Mesenchymal stem cell (in vitro differentiated cells and primary cell): ENCODE data around the gene DEGS2.

Experiments used
- DNase-seq: peaks from one replicate; pipeline ENCODE4 v3.0.0-alpha.2; 2013
- H2AFZ ChIP-seq: one replicate; pipeline ENCODE4 v1.6.1; 2013; ENCODE audit warnings: low read depth, mild to moderate bottlenecking, control low read depth, inconsistent platforms, low read length, moderate library complexity
- H2AK5ac ChIP-seq: 2 replicates; pipeline ENCODE4 v1.6.1; 2013; ENCODE audit warnings: low read length, moderate library complexity, mild to moderate bottlenecking, inconsistent platforms; ENCODE audit not compliant: severe bottlenecking
- H2BK120ac ChIP-seq: one replicate; pipeline ENCODE4 v1.6.1; 2013; ENCODE audit warnings: low read depth, mild to moderate bottlenecking, inconsistent platforms, low read length, moderate library complexity
- H2BK12ac ChIP-seq, 2 experiments: one replicate each; pipeline ENCODE4 v1.6.1; 2013; ENCODE audit warnings: inconsistent platforms in 2 of 2, low read length in 2 of 2, mild to moderate bottlenecking in 2 of 2, moderate library complexity in 2 of 2, control low read depth in 1 of 2
- H2BK15ac ChIP-seq: one replicate; pipeline ENCODE4 v1.6.1; 2013; ENCODE audit warnings: mild to moderate bottlenecking, low read depth, inconsistent platforms; ENCODE audit not compliant: poor library complexity, severe bottlenecking
- H2BK5ac ChIP-seq: 2 replicates; pipeline ENCODE4 v1.6.1; 2013; ENCODE audit warnings: low read depth, mild to moderate bottlenecking, low read length, control low read depth, inconsistent platforms; ENCODE audit not compliant: poor library complexity, severe bottlenecking
- H3K14ac ChIP-seq, 2 experiments: one replicate each; pipeline ENCODE4 v1.6.1; 2013; ENCODE audit warnings: inconsistent platforms in 2 of 2, low read length in 2 of 2, control low read depth in 1 of 2, mild to moderate bottlenecking in 1 of 2, moderate library complexity in 1 of 2
- H3K18ac ChIP-seq, 2 experiments: one replicate each; pipeline ENCODE4 v1.6.1; 2013; ENCODE audit warnings: inconsistent platforms in 2 of 2, low read length in 2 of 2, control low read depth in 1 of 2, low read depth in 1 of 2, mild to moderate bottlenecking in 1 of 2
- H3K23ac ChIP-seq, 2 experiments: one replicate each; pipeline ENCODE4 v1.6.1; 2013; ENCODE audit warnings: inconsistent platforms in 2 of 2, low read length in 2 of 2, mild to moderate bottlenecking in 2 of 2, moderate library complexity in 2 of 2, control low read depth in 1 of 2
- H3K27ac ChIP-seq: 2 replicates; pipeline ENCODE4 v1.5.1; 2013; ENCODE audit warnings: mild to moderate bottlenecking, moderate library complexity, low read length, control low read depth, inconsistent platforms; ENCODE audit not compliant: poor library complexity, severe bottlenecking
- H3K27me3 ChIP-seq, 2 experiments: 2 replicates each; pipeline versions ENCODE4 v1.6.1 to v1.7.0; 2013; ENCODE audit warnings: low read length in 2 of 2, mild to moderate bottlenecking in 2 of 2, moderate library complexity in 2 of 2, control low read depth in 1 of 2, inconsistent platforms in 1 of 2; ENCODE audit not compliant: control insufficient read depth in 1 of 2, insufficient read depth in 1 of 2
- H3K36me3 ChIP-seq, 2 experiments: 2 replicates each; pipeline versions ENCODE4 v1.6.1 to v1.7.0; 2013; ENCODE audit warnings: low read length in 2 of 2, control low read depth in 1 of 2, inconsistent platforms in 1 of 2, low read depth in 1 of 2, mild to moderate bottlenecking in 1 of 2; ENCODE audit not compliant: insufficient read depth in 2 of 2, control insufficient read depth in 1 of 2
- H3K4ac ChIP-seq, 2 experiments: one replicate each; pipeline ENCODE4 v1.6.1; 2013; ENCODE audit warnings: inconsistent platforms in 2 of 2, low read length in 2 of 2, mild to moderate bottlenecking in 2 of 2, moderate library complexity in 2 of 2, control low read depth in 1 of 2, low read depth in 1 of 2
- H3K4me1 ChIP-seq: 2 replicates; pipeline ENCODE4 v1.6.1; 2013; ENCODE audit warnings: low read depth, low read length, control low read depth; ENCODE audit not compliant: control insufficient read depth, insufficient read depth
- H3K4me2 ChIP-seq: 2 replicates; pipeline ENCODE4 v1.6.1; 2013; ENCODE audit warnings: low read length, mild to moderate bottlenecking, inconsistent platforms; ENCODE audit not compliant: poor library complexity, severe bottlenecking
- H3K4me3 ChIP-seq, 2 experiments: 2 replicates each; pipeline versions ENCODE4 v1.5.1 to v1.7.0; 2013; ENCODE audit warnings: low read length in 2 of 2, mild to moderate bottlenecking in 2 of 2, control low read depth in 1 of 2, low read depth in 1 of 2; ENCODE audit not compliant: insufficient read depth in 1 of 2
- H3K79me1 ChIP-seq: replicated peaks from 2 replicates; pipeline ENCODE4 v1.6.1; 2013; ENCODE audit warnings: mild to moderate bottlenecking, control low read depth, low read length, inconsistent platforms; ENCODE audit not compliant: poor library complexity, severe bottlenecking
- H3K9ac ChIP-seq: 2 replicates; pipeline ENCODE4 v1.7.0; 2013; ENCODE audit warnings: mild to moderate bottlenecking, low read length, moderate library complexity
- H3K9me3 ChIP-seq: 2 replicates; pipeline ENCODE4 v1.7.0; 2013; ENCODE audit warnings: mild to moderate bottlenecking, low read length; ENCODE audit not compliant: control insufficient read depth
- H4K8ac ChIP-seq: one replicate; pipeline ENCODE4 v1.6.1; 2013; ENCODE audit warnings: inconsistent platforms, mild to moderate bottlenecking, low read length, moderate library complexity
- H4K91ac ChIP-seq: one replicate; pipeline ENCODE4 v1.6.1; 2013; ENCODE audit warnings: mild to moderate bottlenecking, low read length, inconsistent platforms
- WGBS: methylation state at CpG from one replicate; pipeline ENCODE4 v1.1.7; 2013; ENCODE audit warnings: mixed read lengths; 5-methylcytosine and 5-hydroxymethylcytosine counted together

The DEGS2 gene

DNA sequence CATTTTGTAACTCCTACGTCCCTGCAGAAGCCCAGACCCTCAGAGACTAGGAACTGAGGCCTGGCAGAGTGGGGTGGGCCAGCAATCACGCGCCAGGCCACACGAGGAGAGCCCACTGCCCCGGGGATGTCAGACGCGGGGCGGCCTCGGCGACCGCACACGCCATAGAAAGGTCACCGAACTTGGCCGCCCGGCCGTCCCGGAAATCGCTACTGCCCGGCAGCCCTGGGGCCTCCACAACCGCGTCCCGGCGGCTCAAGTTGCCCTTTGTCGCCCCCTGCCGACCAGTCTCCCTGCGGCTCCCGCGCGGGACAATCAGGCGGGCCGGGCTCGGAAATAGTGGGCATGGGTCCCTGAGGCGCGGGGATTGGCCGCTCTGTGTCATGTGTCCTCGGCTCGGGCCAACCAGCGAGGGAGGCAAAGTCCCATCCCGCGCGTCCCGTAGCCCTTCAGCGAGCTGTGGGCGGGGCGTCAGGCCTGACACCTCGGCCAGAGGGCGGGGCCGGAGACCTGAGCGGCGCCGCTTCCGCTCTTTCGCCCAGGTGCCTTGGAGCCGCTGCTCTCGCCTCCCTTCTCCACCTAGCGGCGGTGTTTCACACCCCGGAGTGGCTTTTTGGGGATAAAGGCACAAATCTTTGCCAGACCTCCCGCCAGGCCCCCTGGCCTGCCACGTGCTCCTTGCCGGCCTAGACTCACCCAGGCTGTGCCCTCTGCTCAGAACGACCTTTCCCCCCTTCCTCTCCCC lies 33.4 kb upstream of the DEGS2 start:
- Histone ChIP-seq H4K91ac (peak overlapping the region; percentile 96), H2BK15ac (peak overlapping the region; percentile 77), H3K36me3 (no peaks in the 10 kb centered on the region), H3K14ac (peak overlapping the region in 1 of 2 experiments; percentile 69), H2BK12ac (peak overlapping the region in 1 of 2 experiments; percentile 45), H3K18ac (peak overlapping the region; percentile 93 to 98), H3K4ac (peak overlapping the region; percentile 86 to 93), H2BK120ac (peak overlapping the region; percentile 67), H3K79me1 (no peaks in the 10 kb centered on the region), H3K9me3 (no peaks in the 10 kb centered on the region), H3K4me3 (peak overlapping the region; percentile 44 to 79), H3K4me1 (peaks cover 10% of the 10 kb centered on the region), H3K4me2 (peak overlapping the region; percentile 91), H2AFZ (peak overlapping the region; percentile 87), H3K27ac (peak overlapping the region; percentile 30), H3K27me3 (no peaks in the 10 kb centered on the region), H2AK5ac (peak overlapping the region; percentile 57), H3K23ac (no peak overlapping the region), H2BK5ac (no peak overlapping the region), H3K9ac (peak overlapping the region; percentile 90), H4K8ac (peak overlapping the region; percentile 100)
- DNase-seq = peak; percentile 96
- WGBS = 6% methylated on average over 62 of the region's 62 CpGs

- peak overlapping the region; percentile 93 to 98 for H3K18ac ChIP-seq
- no peaks in the 10 kb centered on the region for H3K36me3 ChIP-seq
- peak overlapping the region; percentile 86 to 93 for H3K4ac ChIP-seq
- peak overlapping the region; percentile 90 for H3K9ac ChIP-seq
- H2AFZ ChIP-seq = peak overlapping the region; percentile 87
- H3K27ac ChIP-seq = peak overlapping the region; percentile 30
- H3K4me3 ChIP-seq = peak overlapping the region in 1 of 2 experiments; percentile 79
- peaks cover 10% of the 10 kb centered on the region for H3K4me1 ChIP-seq
- peak overlapping the region; percentile 52 for H2BK120ac ChIP-seq
- H3K23ac ChIP-seq = no peak overlapping the region
- H3K27me3 ChIP-seq = no peaks in the 10 kb centered on the region
- H2BK15ac ChIP-seq = peak overlapping the region; percentile 77
- WGBS = 92% methylated on average over 21 of the region's 21 CpGs
- H3K14ac ChIP-seq = peak overlapping the region in 1 of 2 experiments; percentile 69
- H4K8ac ChIP-seq = peak overlapping the region; percentile 99
- peak overlapping the region; percentile 75 for H3K4me2 ChIP-seq
- H2BK12ac ChIP-seq = no peak overlapping the region
- no peak for DNase-seq
- H2AK5ac ChIP-seq = peak overlapping the region; percentile 57
- no peaks in the 10 kb centered on the region for H3K79me1 ChIP-seq
- H2BK5ac ChIP-seq = no peak overlapping the region
- H4K91ac ChIP-seq = peak overlapping the region; percentile 96
- no peaks in the 10 kb centered on the region for H3K9me3 ChIP-seq
Observed at GRCh38 chr14:100192250-100192671, 32.8 kb upstream of the DEGS2 start.

DNA sequence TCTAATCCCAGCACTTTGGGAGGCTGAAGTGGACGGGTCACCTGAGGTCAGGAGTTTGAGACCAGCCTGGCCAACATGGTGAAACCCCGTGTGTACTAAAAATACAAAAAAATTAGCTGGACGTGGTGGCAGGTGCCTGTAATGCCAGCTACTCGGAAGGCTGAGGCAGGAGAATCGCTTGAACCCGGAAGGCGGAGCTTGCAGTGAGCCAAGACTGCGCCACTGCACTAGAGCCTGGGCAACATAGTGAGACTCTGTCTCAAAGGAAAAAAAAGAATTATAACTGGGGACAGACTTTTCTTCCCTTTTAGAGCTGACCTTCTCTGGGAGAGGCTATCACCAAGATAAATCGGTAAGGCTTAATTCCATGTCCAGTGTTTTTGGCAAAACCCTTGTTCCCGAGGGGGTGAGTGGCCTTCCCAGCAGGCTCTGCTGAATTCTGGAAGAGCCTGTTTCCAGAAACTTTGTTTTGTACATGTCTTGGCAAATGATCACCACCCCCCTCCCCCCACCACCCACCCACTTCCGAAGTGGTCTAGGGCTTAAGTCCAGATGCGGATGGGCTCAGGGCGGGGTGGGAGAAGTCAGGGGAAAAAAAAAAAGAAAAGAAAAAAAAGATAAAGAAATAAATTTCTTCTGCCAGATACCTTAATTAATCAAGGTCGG lies 32.3 kb upstream of the DEGS2 start:
- Histone ChIP-seq H3K14ac (no peak overlapping the region), H3K4me1 (peaks cover 10% of the 10 kb centered on the region)
- no peak for DNase-seq

GRCh38 chr14:100190126-100190525 lies 30.7 kb upstream of the DEGS2 start:
- Histone ChIP-seq H2BK120ac (no peak overlapping the region), H3K4me3 (no peak overlapping the region), H3K27ac (no peak overlapping the region), H2BK5ac (no peak overlapping the region), H2BK12ac (no peak overlapping the region), H3K36me3 (no peaks in the 10 kb centered on the region), H2AFZ (no peak overlapping the region), H3K14ac (no peak overlapping the region), H3K23ac (no peak overlapping the region), H3K27me3 (no peaks in the 10 kb centered on the region), H2AK5ac (no peak overlapping the region), H4K91ac (no peak overlapping the region), H3K18ac (no peak overlapping the region), H3K9ac (no peak overlapping the region), H3K4me2 (no peak overlapping the region), H3K9me3 (no peaks in the 10 kb centered on the region), H2BK15ac (no peak overlapping the region), H3K79me1 (no peaks in the 10 kb centered on the region), H3K4ac (no peak overlapping the region), H4K8ac (no peak overlapping the region), H3K4me1 (peaks cover 10% of the 10 kb centered on the region)
- 99% methylated on average over 1 of the region's 1 CpG for WGBS
- no peak for DNase-seq

More for the DNA sequence above, 32.3 kb upstream of the DEGS2 start:
- Histone ChIP-seq H2AFZ (no peak overlapping the region), H3K79me1 (no peaks in the 10 kb centered on the region), H3K9ac (peak overlapping the region; percentile 90), H3K4me2 (no peak overlapping the region), H3K36me3 (no peaks in the 10 kb centered on the region), H3K4ac (no peak overlapping the region), H4K8ac (no peak overlapping the region), H3K27ac (no peak overlapping the region), H2BK5ac (no peak overlapping the region), H3K4me3 (peak overlapping the region in 1 of 2 experiments; percentile 79), H2BK120ac (peak overlapping the region; percentile 52), H3K9me3 (no peaks in the 10 kb centered on the region), H3K23ac (no peak overlapping the region), H2BK12ac (no peak overlapping the region), H3K27me3 (no peaks in the 10 kb centered on the region), H2AK5ac (no peak overlapping the region), H3K18ac (no peak overlapping the region), H4K91ac (no peak overlapping the region), H2BK15ac (no peak overlapping the region)
- WGBS = 95% methylated on average over 11 of the region's 14 CpGs
